OCI-LY1 (cell line): ENCODE measurements around the gene LRRC3C.

Experiments used
- H2AFZ ChIP-seq: fragments of 200-600 bp; sonication (generic), shearing (Covaris generic); 2 replicates; pipeline ENCODE4 v1.6.0; 2014; ENCODE audit warnings: antibody characterized with exemption, mild to moderate bottlenecking, low read length
- H3F3A ChIP-seq: fragments of 200-600 bp; sonication (generic), shearing (Covaris generic); 2 replicates; pipeline ENCODE4 v1.6.0; 2014; ENCODE audit warnings: mild to moderate bottlenecking, antibody characterized with exemption, low read length, moderate library complexity; ENCODE audit not compliant: insufficient read depth
- H3K27ac ChIP-seq: fragments of 200-600 bp; sonication (generic); 2 replicates; pipeline ENCODE4 v1.5.1; 2014; ENCODE audit warnings: low read length, mixed run types, mild to moderate bottlenecking, low read depth; ENCODE audit not compliant: poor library complexity, severe bottlenecking
- H3K27me3 ChIP-seq: fragments of 200-600 bp; sonication (generic); 2 replicates; pipeline ENCODE4 v1.6.0; 2014; ENCODE audit warnings: antibody characterized with exemption, mild to moderate bottlenecking, low read length, moderate library complexity; ENCODE audit not compliant: insufficient read depth
- H3K36me3 ChIP-seq: fragments of 200-600 bp; sonication (generic); 2 replicates; pipeline ENCODE4 v1.6.1; 2014; ENCODE audit warnings: mild to moderate bottlenecking, antibody characterized with exemption, low read length, moderate library complexity, mixed read lengths; ENCODE audit not compliant: insufficient read depth
- H3K4me1 ChIP-seq: fragments of 200-600 bp; sonication (generic); 2 replicates; pipeline ENCODE4 v1.5.1; 2014; ENCODE audit warnings: mild to moderate bottlenecking, low read length, moderate library complexity; ENCODE audit not compliant: insufficient read depth, severe bottlenecking
- H3K4me2 ChIP-seq: fragments of 200-600 bp; sonication (generic), shearing (Covaris generic); 2 replicates; pipeline ENCODE4 v1.6.1; 2014; ENCODE audit warnings: low read length
- H3K4me3 ChIP-seq: fragments of 200-600 bp; sonication (generic); 2 replicates; pipeline ENCODE4 v1.5.1; 2014; ENCODE audit warnings: low read length, low read depth, mild to moderate bottlenecking, mixed read lengths; ENCODE audit not compliant: poor library complexity, severe bottlenecking
- H3K79me2 ChIP-seq: fragments of 200-600 bp; shearing (Covaris generic); 2 replicates; pipeline ENCODE4 v1.6.1; 2016; ENCODE audit warnings: mixed run types, low read length, mixed read lengths; ENCODE audit not compliant: insufficient read depth
- H3K9ac ChIP-seq: fragments of 200-600 bp; sonication (generic), shearing (Covaris generic); 2 replicates; pipeline ENCODE4 v1.6.1; 2014; ENCODE audit warnings: mild to moderate bottlenecking, low read length, mixed read lengths
- H3K9me2 ChIP-seq: fragments of 200-600 bp; sonication (generic), shearing (Covaris generic); 2 replicates; pipeline ENCODE4 v1.6.1; 2014; ENCODE audit warnings: low read depth, mild to moderate bottlenecking, low read length, mixed read lengths
- H3K9me3 ChIP-seq: fragments of 200-600 bp; shearing (Covaris generic); 2 replicates; pipeline ENCODE4 v1.6.1; 2014; ENCODE audit warnings: low read length, mixed read lengths
- H4K20me1 ChIP-seq: fragments of 200-600 bp; sonication (generic), shearing (Covaris generic); 2 replicates; pipeline ENCODE4 v1.6.0; 2016; ENCODE audit warnings: mild to moderate bottlenecking, low read length; ENCODE audit not compliant: insufficient read depth
- CTCF ChIP-seq: fragments of 200-600 bp; sonication (generic), shearing (Covaris generic); IDR thresholded peaks from 2 replicates; pipeline ENCODE4 v1.5.1; 2017; ENCODE audit warnings: mild to moderate bottlenecking, antibody characterized with exemption, low read length, moderate library complexity, mixed read lengths
- EZH2 ChIP-seq: fragments of 200-600 bp; sonication (generic), shearing (Covaris generic); IDR thresholded peaks from 2 replicates; pipeline ENCODE4 v1.8.0; 2017; ENCODE audit warnings: borderline replicate concordance, mixed run types, mild to moderate bottlenecking, antibody characterized with exemption, low read length, moderate library complexity, mixed read lengths

The LRRC3C gene

GRCh38 chr17:39971076-39971603 is 43.6 kb downstream of the LRRC3C start:
- Histone ChIP-seq H2AFZ (no peak overlapping the region), H3K36me3 (no peaks in the 10 kb centered on the region), H3K9ac (no peak overlapping the region), H3K4me2 (no peak overlapping the region), H3K27ac (no peak overlapping the region), H4K20me1 (no peaks in the 10 kb centered on the region), H3K4me1 (no peaks in the 10 kb centered on the region), H3K9me2 (no peaks in the 10 kb centered on the region), H3K79me2 (no peaks in the 10 kb centered on the region), H3K9me3 (no peaks in the 10 kb centered on the region), H3K27me3 (0 out of 2 replicates have a peak, but pooled peaks cover 5% of the 10 kb centered on the region), H3F3A (no peaks in the 10 kb centered on the region), H3K4me3 (no peak overlapping the region)
- TF ChIP-seq EZH2 = no peak

- no peaks in the 10 kb centered on the region for H3K9me2 ChIP-seq
- no peak overlapping the region for H2AFZ ChIP-seq
- H3K79me2 ChIP-seq = no peaks in the 10 kb centered on the region
- no peaks in the 10 kb centered on the region for H4K20me1 ChIP-seq
- H3K4me3 ChIP-seq = no peak overlapping the region
- no peak for TF ChIP-seq EZH2
- TF ChIP-seq CTCF = no peak
- 0 out of 2 replicates have a peak, but pooled peaks cover 5% of the 10 kb centered on the region for H3K27me3 ChIP-seq
- no peaks in the 10 kb centered on the region for H3K9me3 ChIP-seq
- no peaks in the 10 kb centered on the region for H3F3A ChIP-seq
- no peak overlapping the region for H3K9ac ChIP-seq
- no peaks in the 10 kb centered on the region for H3K36me3 ChIP-seq
- no peak overlapping the region for H3K4me2 ChIP-seq
- H3K4me1 ChIP-seq = no peaks in the 10 kb centered on the region
- H3K27ac ChIP-seq = no peak overlapping the region
Observed at GRCh38 chr17:39972271-39972670, 44.7 kb downstream of the LRRC3C start.

GRCh38 chr17:39973496-39973895 is 46.0 kb downstream of the LRRC3C start:
- Histone ChIP-seq H3F3A (no peaks in the 10 kb centered on the region), H3K79me2 (no peaks in the 10 kb centered on the region), H3K4me1 (no peaks in the 10 kb centered on the region), H3K36me3 (no peaks in the 10 kb centered on the region), H3K9me3 (no peaks in the 10 kb centered on the region), H3K27me3 (0 out of 2 replicates have a peak, but pooled peaks cover 5% of the 10 kb centered on the region), H3K9me2 (no peaks in the 10 kb centered on the region), H3K4me2 (no peak overlapping the region), H4K20me1 (no peaks in the 10 kb centered on the region), H3K9ac (no peak overlapping the region), H3K4me3 (no peak overlapping the region), H3K27ac (no peak overlapping the region), H2AFZ (no peak overlapping the region)
- TF ChIP-seq EZH2 (no peak), CTCF (no peak)

DNA sequence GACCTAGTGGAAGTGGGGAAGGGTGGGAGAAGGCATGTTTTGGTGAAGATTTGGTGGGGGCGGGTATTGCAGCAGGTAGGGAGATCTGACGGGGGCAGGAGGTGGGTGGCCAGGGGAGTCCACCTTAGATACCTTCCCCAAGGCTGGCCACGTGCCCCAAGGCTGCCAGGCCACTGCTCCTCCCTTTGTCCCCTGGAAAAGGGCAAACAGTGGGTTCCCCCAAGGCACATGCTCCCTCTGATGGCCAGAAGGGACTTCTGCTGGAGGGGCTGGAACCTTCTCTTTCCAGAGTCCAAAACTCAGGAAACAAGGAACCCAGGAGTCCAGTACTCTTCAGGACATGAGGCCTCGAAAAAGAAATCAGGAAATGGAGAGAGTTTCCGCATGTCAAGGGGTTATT is 46.9 kb downstream of the LRRC3C start:
- Histone ChIP-seq H2AFZ (no peak overlapping the region), H3F3A (no peaks in the 10 kb centered on the region), H4K20me1 (no peaks in the 10 kb centered on the region), H3K4me2 (no peak overlapping the region), H3K4me3 (no peak overlapping the region), H3K9ac (no peak overlapping the region), H3K36me3 (no peaks in the 10 kb centered on the region), H3K9me2 (no peaks in the 10 kb centered on the region), H3K79me2 (no peaks in the 10 kb centered on the region), H3K4me1 (peaks cover 2% of the 10 kb centered on the region), H3K27me3 (0 out of 2 replicates have a peak, but pooled peaks cover 5% of the 10 kb centered on the region), H3K9me3 (no peaks in the 10 kb centered on the region), H3K27ac (no peak overlapping the region)
- no peak for TF ChIP-seq EZH2
- no peak for TF ChIP-seq CTCF
